Mesendoderm (in vitro differentiated cells): ENCODE data around the gene RTN3.

Experiments used
- DNase-seq: peaks from one replicate; pipeline ENCODE4 v3.0.0; 2013
- H2AK5ac ChIP-seq: 2 replicates; pipeline ENCODE4 v1.6.1; 2013; ENCODE audit warnings: low read length, inconsistent platforms
- H2BK120ac ChIP-seq: 2 replicates; pipeline ENCODE4 v1.6.1; 2013; ENCODE audit warnings: low read depth, mild to moderate bottlenecking, low read length, moderate library complexity, mixed read lengths
- H2BK15ac ChIP-seq: replicated peaks from 2 replicates; pipeline ENCODE4 v1.6.1; 2013; ENCODE audit warnings: low read depth, mild to moderate bottlenecking, moderate library complexity
- H2BK5ac ChIP-seq: 2 replicates; pipeline ENCODE4 v1.6.1; 2013; ENCODE audit warnings: low read length, inconsistent platforms
- H3K18ac ChIP-seq: 2 replicates; pipeline ENCODE4 v1.6.1; 2013; ENCODE audit warnings: mild to moderate bottlenecking, low read length, mixed read lengths
- H3K23ac ChIP-seq: one replicate; pipeline ENCODE4 v1.6.1; 2013; ENCODE audit warnings: low read length
- H3K27ac ChIP-seq: 2 replicates; pipeline ENCODE4 v1.5.1; 2013; ENCODE audit warnings: low read depth, mild to moderate bottlenecking, inconsistent platforms, low read length, moderate library complexity
- H3K27me3 ChIP-seq: 2 replicates; pipeline ENCODE4 v1.6.1; 2013; ENCODE audit warnings: low read length, control low read depth, mild to moderate bottlenecking, inconsistent platforms; ENCODE audit not compliant: insufficient read depth, poor library complexity
- H3K36me3 ChIP-seq: 2 replicates; pipeline ENCODE4 v1.6.1; 2013; ENCODE audit warnings: low read length, inconsistent platforms; ENCODE audit not compliant: control insufficient read depth, insufficient read depth
- H3K4ac ChIP-seq: one replicate; pipeline ENCODE4 v1.6.1; 2013; ENCODE audit warnings: low read depth, mild to moderate bottlenecking, low read length, moderate library complexity
- H3K4me1 ChIP-seq: 2 replicates; pipeline ENCODE4 v1.6.1; 2013; ENCODE audit warnings: low read depth, low read length, inconsistent platforms; ENCODE audit not compliant: control insufficient read depth
- H3K4me2 ChIP-seq: 2 replicates; pipeline ENCODE4 v1.6.1; 2013; ENCODE audit warnings: low read length
- H3K4me3 ChIP-seq: 2 replicates; pipeline ENCODE4 v1.5.1; 2013; ENCODE audit warnings: mild to moderate bottlenecking, low read length
- H3K56ac ChIP-seq: one replicate; pipeline ENCODE4 v1.6.1; 2013; ENCODE audit warnings: low read length
- H3K79me1 ChIP-seq: 2 replicates; pipeline ENCODE4 v1.6.1; 2013; ENCODE audit warnings: low read length, inconsistent platforms
- H3K79me2 ChIP-seq: 2 replicates; pipeline ENCODE4 v1.6.1; 2013; ENCODE audit warnings: mild to moderate bottlenecking, low read length; ENCODE audit not compliant: control insufficient read depth, insufficient read depth
- H3K9ac ChIP-seq: 2 replicates; pipeline ENCODE4 v1.6.1; 2013; ENCODE audit warnings: low read length, inconsistent platforms
- H4K5ac ChIP-seq: one replicate; pipeline ENCODE4 v1.6.1; 2013; ENCODE audit warnings: low read length
- H4K8ac ChIP-seq: one replicate; pipeline ENCODE4 v1.6.1; 2013; ENCODE audit warnings: low read depth, mild to moderate bottlenecking, control low read depth, low read length, moderate library complexity
- WGBS: extraction: QIAGEN DNeasy Blood & Tissue Kit; methylation state at CpG from one replicate; pipeline ENCODE4 v1.1.7; 2013; ENCODE audit warnings: low lambda C conversion rate, missing lambda C conversion rate; ENCODE audit not compliant: insufficient coverage; ENCODE audit errors: extremely low coverage; 5-methylcytosine and 5-hydroxymethylcytosine counted together

Gene RTN3

GRCh38 chr11:63719001-63719400, 37.7 kb downstream of the RTN3 start:
- H2BK5ac ChIP-seq, result no peak overlapping the region
- no peaks in the 10 kb centered on the region for H3K27me3 ChIP-seq
- no peak overlapping the region for H3K18ac ChIP-seq
- no peak overlapping the region for H3K9ac ChIP-seq
- no peak overlapping the region for H3K56ac ChIP-seq
- H4K5ac ChIP-seq, result no peak overlapping the region
- H2BK120ac ChIP-seq, result no peak overlapping the region
- H3K4me1 ChIP-seq, result no peaks in the 10 kb centered on the region
- no peak overlapping the region for H3K23ac ChIP-seq
- H3K4ac ChIP-seq, result no peak overlapping the region
- no peak overlapping the region for H4K8ac ChIP-seq
- no peak overlapping the region for H2BK15ac ChIP-seq
- no peak overlapping the region for H3K4me3 ChIP-seq
- H3K4me2 ChIP-seq, result no peak overlapping the region
- peaks cover 5% of the 10 kb centered on the region for H3K79me1 ChIP-seq
- no peak overlapping the region for H2AK5ac ChIP-seq
- WGBS, result no CpG with 5 or more reads among the region's 1 CpG
- peaks cover 3% of the 10 kb centered on the region for H3K79me2 ChIP-seq
- no peaks in the 10 kb centered on the region for H3K36me3 ChIP-seq
- no peak overlapping the region for H3K27ac ChIP-seq
- DNase-seq, result no peak

GRCh38 chr11:63719987-63720386, 38.7 kb downstream of the RTN3 start:
- Histone ChIP-seq H3K23ac (no peak overlapping the region), H3K4me3 (no peak overlapping the region), H3K27me3 (no peaks in the 10 kb centered on the region), H4K8ac (no peak overlapping the region), H3K4me1 (no peaks in the 10 kb centered on the region), H3K79me1 (peaks cover 5% of the 10 kb centered on the region), H2BK15ac (no peak overlapping the region), H3K36me3 (no peaks in the 10 kb centered on the region), H3K4ac (no peak overlapping the region), H3K79me2 (peaks cover 3% of the 10 kb centered on the region), H3K18ac (no peak overlapping the region), H3K56ac (no peak overlapping the region), H2BK120ac (no peak overlapping the region), H3K27ac (no peak overlapping the region), H3K4me2 (no peak overlapping the region), H4K5ac (no peak overlapping the region), H3K9ac (no peak overlapping the region), H2BK5ac (no peak overlapping the region), H2AK5ac (no peak overlapping the region)
- no CpG with 5 or more reads among the region's 2 CpGs for WGBS
- DNase-seq, result no peak

- no peak for DNase-seq
- no peak overlapping the region for H3K4me2 ChIP-seq
- no peak overlapping the region for H3K23ac ChIP-seq
- H2BK5ac ChIP-seq, result no peak overlapping the region
- no CpG with 5 or more reads among the region's 3 CpGs for WGBS
- H3K9ac ChIP-seq, result no peak overlapping the region
- no peak overlapping the region for H3K56ac ChIP-seq
- H2BK120ac ChIP-seq, result no peak overlapping the region
- no peak overlapping the region for H2AK5ac ChIP-seq
- no peak overlapping the region for H3K18ac ChIP-seq
- no peak overlapping the region for H4K8ac ChIP-seq
- H3K27me3 ChIP-seq, result no peaks in the 10 kb centered on the region
- H3K79me1 ChIP-seq, result peaks cover 5% of the 10 kb centered on the region
- no peak overlapping the region for H2BK15ac ChIP-seq
- H3K79me2 ChIP-seq, result peaks cover 3% of the 10 kb centered on the region
- H3K4me1 ChIP-seq, result no peaks in the 10 kb centered on the region
- H3K4ac ChIP-seq, result no peak overlapping the region
- H4K5ac ChIP-seq, result no peak overlapping the region
- H3K4me3 ChIP-seq, result no peak overlapping the region
- H3K27ac ChIP-seq, result no peak overlapping the region
- H3K36me3 ChIP-seq, result no peaks in the 10 kb centered on the region
Measured at GRCh38 chr11:63720611-63721010, 39.3 kb downstream of the RTN3 start.

- Histone ChIP-seq H2BK120ac (no peak overlapping the region), H3K18ac (no peak overlapping the region), H2BK5ac (no peak overlapping the region), H4K5ac (no peak overlapping the region), H3K79me1 (peaks cover 2% of the 10 kb centered on the region), H3K4me3 (no peak overlapping the region), H3K27me3 (no peaks in the 10 kb centered on the region), H3K4ac (no peak overlapping the region), H3K79me2 (peaks cover 2% of the 10 kb centered on the region), H3K56ac (no peak overlapping the region), H3K4me1 (no peaks in the 10 kb centered on the region), H3K23ac (no peak overlapping the region), H3K4me2 (no peak overlapping the region), H4K8ac (no peak overlapping the region), H2AK5ac (no peak overlapping the region), H3K9ac (no peak overlapping the region), H3K36me3 (no peaks in the 10 kb centered on the region), H2BK15ac (no peak overlapping the region), H3K27ac (no peak overlapping the region)
- WGBS, result 100% methylated on average over 2 of the region's 3 CpGs
- DNase-seq, result no peak
Measured at GRCh38 chr11:63729326-63729725, 48.0 kb downstream of the RTN3 start.

DNA sequence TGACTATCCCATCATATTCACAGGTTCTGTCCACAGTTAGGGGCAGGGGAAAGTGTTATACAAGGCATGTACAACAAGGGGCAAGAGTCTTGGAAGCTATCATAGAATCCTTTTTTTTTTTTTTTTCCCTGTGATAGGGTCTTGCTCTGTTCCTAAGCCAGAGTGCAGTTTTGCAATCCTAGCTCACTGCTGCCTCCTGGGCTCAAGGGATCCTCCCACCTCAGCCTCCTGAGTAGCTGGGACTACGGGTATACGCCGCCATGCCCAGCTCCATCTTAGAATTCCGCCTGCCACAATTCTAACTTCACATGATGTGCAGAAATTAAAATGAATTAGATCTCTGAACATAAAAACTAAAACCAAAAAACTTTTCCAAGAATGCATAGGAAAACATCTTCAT, 55.6 kb downstream of the RTN3 start:
- no peak overlapping the region for H3K4me2 ChIP-seq

GRCh38 chr11:63737718-63738117, 56.4 kb downstream of the RTN3 start:
- H3K79me1 ChIP-seq, result peaks cover 3% of the 10 kb centered on the region
- H3K18ac ChIP-seq, result no peak overlapping the region
- H3K56ac ChIP-seq, result no peak overlapping the region
- H2AK5ac ChIP-seq, result no peak overlapping the region
- no peaks in the 10 kb centered on the region for H3K36me3 ChIP-seq
- no peak overlapping the region for H2BK5ac ChIP-seq
- H3K4me1 ChIP-seq, result no peaks in the 10 kb centered on the region
- no peak overlapping the region for H3K9ac ChIP-seq
- WGBS, result no CpG with 5 or more reads among the region's 1 CpG
- H3K27me3 ChIP-seq, result no peaks in the 10 kb centered on the region
- no peak overlapping the region for H3K27ac ChIP-seq
- DNase-seq, result no peak
- no peak overlapping the region for H3K4me2 ChIP-seq
- H3K79me2 ChIP-seq, result no peaks in the 10 kb centered on the region
- H4K5ac ChIP-seq, result no peak overlapping the region
- no peak overlapping the region for H2BK15ac ChIP-seq
- H2BK120ac ChIP-seq, result no peak overlapping the region
- no peak overlapping the region for H4K8ac ChIP-seq
- H3K4ac ChIP-seq, result no peak overlapping the region
- H3K23ac ChIP-seq, result no peak overlapping the region
- no peak overlapping the region for H3K4me3 ChIP-seq

More for the DNA sequence above, 55.6 kb downstream of the RTN3 start:
- H3K56ac ChIP-seq, result no peak overlapping the region
- peaks cover 3% of the 10 kb centered on the region for H3K79me1 ChIP-seq
- H4K8ac ChIP-seq, result no peak overlapping the region
- no peaks in the 10 kb centered on the region for H3K4me1 ChIP-seq
- H4K5ac ChIP-seq, result no peak overlapping the region
- no peaks in the 10 kb centered on the region for H3K27me3 ChIP-seq
- no peak overlapping the region for H3K23ac ChIP-seq
- H3K9ac ChIP-seq, result no peak overlapping the region
- no peak overlapping the region for H3K18ac ChIP-seq
- H3K79me2 ChIP-seq, result no peaks in the 10 kb centered on the region
- H2BK15ac ChIP-seq, result no peak overlapping the region
- H3K27ac ChIP-seq, result no peak overlapping the region
- no peak overlapping the region for H2BK120ac ChIP-seq
- H2BK5ac ChIP-seq, result no peak overlapping the region
- H2AK5ac ChIP-seq, result no peak overlapping the region
- H3K4ac ChIP-seq, result no peak overlapping the region
- H3K4me3 ChIP-seq, result no peak overlapping the region
- DNase-seq, result no peak
- H3K36me3 ChIP-seq, result no peaks in the 10 kb centered on the region
- WGBS, result no CpG with 5 or more reads among the region's 4 CpGs
